A673 (cell line): ENCODE data around the gene PTH1R.

Experiments used
- EZH2 ChIP-seq: fragments of 200-600 bp; sonication (generic); IDR thresholded peaks from 2 replicates; pipeline ENCODE4 v1.6.1; 2017; ENCODE audit warnings: borderline replicate concordance, low read depth, mild to moderate bottlenecking, mixed read lengths, antibody characterized with exemption, low read length; ENCODE audit not compliant: poor library complexity, severe bottlenecking
- TF ChIP-seq, protein P1 (sequence below): fragments of 300-800, 200-600 bp; sonication (generic); conservative IDR thresholded peaks from 2 replicates; pipeline ENCODE4 v1.5.1; 2017; ENCODE audit warnings: low read depth, mild to moderate bottlenecking, antibody characterized with exemption, low read length, moderate library complexity, mixed read lengths

DNA sequence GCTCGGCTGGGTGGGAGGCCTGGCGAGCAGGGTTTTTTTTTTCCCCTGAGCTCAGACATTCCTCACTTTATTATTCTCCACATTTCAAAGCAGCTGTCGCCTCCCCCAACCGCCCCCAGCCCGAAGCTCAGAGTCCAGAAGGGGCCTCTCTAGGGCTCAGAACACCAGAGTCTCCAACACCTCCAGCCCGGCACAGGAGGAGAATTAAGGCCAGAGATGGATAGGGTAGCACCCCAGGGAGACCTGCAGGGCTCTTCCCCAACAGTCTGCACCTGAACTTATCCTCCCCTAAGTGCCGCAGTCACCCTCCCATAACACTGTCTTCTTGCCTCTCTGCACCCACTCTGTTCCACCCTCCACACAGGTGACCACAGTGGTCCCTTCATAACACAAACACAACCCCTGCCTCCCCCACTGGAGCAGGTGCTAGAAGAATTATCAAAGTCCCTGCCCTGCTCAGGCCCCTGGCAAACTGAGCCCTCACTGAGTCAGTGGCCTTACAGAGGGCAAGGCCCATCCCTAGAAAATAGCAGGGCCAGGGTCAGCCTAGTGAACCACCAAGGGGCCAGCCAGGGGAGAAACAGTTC lies 28.4 kb upstream of the PTH1R start:
- TF ChIP-seq, protein P1, sequence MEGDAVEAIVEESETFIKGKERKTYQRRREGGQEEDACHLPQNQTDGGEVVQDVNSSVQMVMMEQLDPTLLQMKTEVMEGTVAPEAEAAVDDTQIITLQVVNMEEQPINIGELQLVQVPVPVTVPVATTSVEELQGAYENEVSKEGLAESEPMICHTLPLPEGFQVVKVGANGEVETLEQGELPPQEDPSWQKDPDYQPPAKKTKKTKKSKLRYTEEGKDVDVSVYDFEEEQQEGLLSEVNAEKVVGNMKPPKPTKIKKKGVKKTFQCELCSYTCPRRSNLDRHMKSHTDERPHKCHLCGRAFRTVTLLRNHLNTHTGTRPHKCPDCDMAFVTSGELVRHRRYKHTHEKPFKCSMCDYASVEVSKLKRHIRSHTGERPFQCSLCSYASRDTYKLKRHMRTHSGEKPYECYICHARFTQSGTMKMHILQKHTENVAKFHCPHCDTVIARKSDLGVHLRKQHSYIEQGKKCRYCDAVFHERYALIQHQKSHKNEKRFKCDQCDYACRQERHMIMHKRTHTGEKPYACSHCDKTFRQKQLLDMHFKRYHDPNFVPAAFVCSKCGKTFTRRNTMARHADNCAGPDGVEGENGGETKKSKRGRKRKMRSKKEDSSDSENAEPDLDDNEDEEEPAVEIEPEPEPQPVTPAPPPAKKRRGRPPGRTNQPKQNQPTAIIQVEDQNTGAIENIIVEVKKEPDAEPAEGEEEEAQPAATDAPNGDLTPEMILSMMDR = no peak
- no peak for TF ChIP-seq EZH2
